Endodermal cell (in vitro differentiated cells): ENCODE measurements around the gene SORCS2. TPM values are rescaled to one million over a fixed set of nuclear protein-coding genes. Genes with fewer than 3 reads are reported as not detected.

Experiments used
- DNase-seq: peaks from one replicate; pipeline ENCODE4 v3.0.0-alpha.2; 2017
- H3K27ac ChIP-seq: 2 replicates; pipeline ENCODE4 v1.5.1; 2013; ENCODE audit warnings: mild to moderate bottlenecking, low read depth, low read length, moderate library complexity
- H3K27me3 ChIP-seq: 2 replicates; pipeline ENCODE4 v1.6.1; 2013; ENCODE audit warnings: mild to moderate bottlenecking, low read length, moderate library complexity; ENCODE audit not compliant: insufficient read depth, control insufficient read depth, poor library complexity, severe bottlenecking
- H3K36me3 ChIP-seq: 2 replicates; pipeline ENCODE4 v1.7.0; 2013; ENCODE audit warnings: mild to moderate bottlenecking, low read length, moderate library complexity; ENCODE audit not compliant: control insufficient read depth, insufficient read depth
- H3K4me1 ChIP-seq: one replicate; pipeline ENCODE4 v1.7.0; 2013; ENCODE audit warnings: low read length; ENCODE audit not compliant: control insufficient read depth, insufficient read depth
- H3K4me3 ChIP-seq: 2 replicates; pipeline ENCODE4 v1.5.1; 2013; ENCODE audit warnings: mild to moderate bottlenecking, low read length, moderate library complexity
- H3K9ac ChIP-seq: 2 replicates; pipeline ENCODE4 v1.6.1; 2013; ENCODE audit warnings: mild to moderate bottlenecking, low read length, moderate library complexity; ENCODE audit not compliant: poor library complexity, severe bottlenecking; ENCODE audit errors: extremely low read depth
- H3K9me3 ChIP-seq: 2 replicates; pipeline ENCODE4 v1.6.1; 2013; ENCODE audit warnings: mild to moderate bottlenecking, low read length, moderate library complexity; ENCODE audit not compliant: control insufficient read depth
- H3K27ac Mint-ChIP-seq: 2 replicates; pipeline ENCODE4 v1.8.0; 2020; ENCODE audit warnings: mixed read lengths
- H3K27me3 Mint-ChIP-seq: 2 replicates; pipeline ENCODE4 v1.8.0; 2021; ENCODE audit warnings: mild to moderate bottlenecking, mixed read lengths; ENCODE audit not compliant: insufficient read depth
- H3K36me3 Mint-ChIP-seq: 2 replicates; pipeline ENCODE4 v1.8.0; 2020; ENCODE audit warnings: low read depth, mixed read lengths
- H3K4me1 Mint-ChIP-seq: 2 replicates; pipeline ENCODE4 v1.8.0; 2020; ENCODE audit warnings: mixed read lengths
- H3K4me3 Mint-ChIP-seq: 2 replicates; pipeline ENCODE4 v1.8.0; 2020; ENCODE audit warnings: mild to moderate bottlenecking, moderate library complexity, mixed read lengths
- H3K9me3 Mint-ChIP-seq: 2 replicates; pipeline ENCODE4 v1.8.0; 2020; ENCODE audit warnings: mild to moderate bottlenecking, mixed read lengths
- WGBS, 2 experiments: methylation state at CpG; one replicate each; pipeline versions ENCODE4 v1.1.5 to v1.1.7; 2013; ENCODE audit warnings: missing lambda C conversion rate in 2 of 2, mixed read lengths in 1 of 2; ENCODE audit not compliant: insufficient coverage in 1 of 2, insufficient read length in 1 of 2; 5-methylcytosine and 5-hydroxymethylcytosine counted together
- total RNA-seq, 2 donors: library from RNA; stranded (reverse); fragmentation: NEBNext Ultra II Directional in 1 of 2; extraction: Animal tissue kit (Norgen Biotek cat#: 25700) in 1 of 2; gene quantifications; 2 replicates in 1 of 2; 3 replicates in 1 of 2; pipeline ENCODE4 v1.2.1, GENCODE V29; 2021
- TF ChIP-seq, protein P1 (sequence below): fragments of 200-600 bp; sonication (generic); conservative IDR thresholded peaks from 2 replicates; pipeline ENCODE4 v1.5.0; 2021; ENCODE audit warnings: antibody characterized with exemption, mild to moderate bottlenecking

SORCS2 gene
- total RNA-seq, 2 donors from 2014 or later, result 1.4 to 1.9 TPM

DNA sequence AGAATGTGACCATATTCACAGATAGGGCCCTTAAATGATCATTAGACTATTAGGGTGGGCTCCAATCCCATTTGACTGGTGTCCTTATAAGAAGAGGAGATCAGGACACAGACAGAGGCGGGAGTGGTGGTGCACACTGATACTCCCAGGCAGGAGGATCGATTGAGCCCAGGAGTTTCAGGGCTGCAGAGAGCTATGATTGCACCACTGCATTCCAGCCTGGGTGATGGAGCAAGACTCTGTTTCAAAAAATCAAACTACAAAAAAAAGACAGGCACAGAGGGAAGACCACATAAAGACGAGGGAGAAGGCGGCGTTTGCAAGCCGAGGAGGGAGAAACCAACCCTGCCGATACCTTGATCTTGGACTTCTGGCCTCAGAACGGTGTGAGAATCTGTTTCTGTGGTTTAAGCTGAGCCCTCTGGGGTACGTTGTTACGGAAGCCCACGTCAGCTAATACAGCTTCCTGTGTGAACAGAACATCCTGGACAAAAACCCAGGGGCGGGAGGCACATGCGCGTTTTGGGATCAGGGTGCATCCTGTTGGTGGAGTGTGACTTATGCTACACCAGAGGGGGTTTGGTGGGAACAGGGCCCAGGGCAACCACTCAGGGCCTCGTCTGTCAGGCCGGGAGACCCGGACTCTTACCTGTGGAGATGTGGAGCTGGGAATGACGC, 454.2 kb downstream of the SORCS2 start:
- TF ChIP-seq, protein P1, sequence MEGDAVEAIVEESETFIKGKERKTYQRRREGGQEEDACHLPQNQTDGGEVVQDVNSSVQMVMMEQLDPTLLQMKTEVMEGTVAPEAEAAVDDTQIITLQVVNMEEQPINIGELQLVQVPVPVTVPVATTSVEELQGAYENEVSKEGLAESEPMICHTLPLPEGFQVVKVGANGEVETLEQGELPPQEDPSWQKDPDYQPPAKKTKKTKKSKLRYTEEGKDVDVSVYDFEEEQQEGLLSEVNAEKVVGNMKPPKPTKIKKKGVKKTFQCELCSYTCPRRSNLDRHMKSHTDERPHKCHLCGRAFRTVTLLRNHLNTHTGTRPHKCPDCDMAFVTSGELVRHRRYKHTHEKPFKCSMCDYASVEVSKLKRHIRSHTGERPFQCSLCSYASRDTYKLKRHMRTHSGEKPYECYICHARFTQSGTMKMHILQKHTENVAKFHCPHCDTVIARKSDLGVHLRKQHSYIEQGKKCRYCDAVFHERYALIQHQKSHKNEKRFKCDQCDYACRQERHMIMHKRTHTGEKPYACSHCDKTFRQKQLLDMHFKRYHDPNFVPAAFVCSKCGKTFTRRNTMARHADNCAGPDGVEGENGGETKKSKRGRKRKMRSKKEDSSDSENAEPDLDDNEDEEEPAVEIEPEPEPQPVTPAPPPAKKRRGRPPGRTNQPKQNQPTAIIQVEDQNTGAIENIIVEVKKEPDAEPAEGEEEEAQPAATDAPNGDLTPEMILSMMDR, result no peak
- Mint-ChIP-seq H3K9me3 (peaks cover 9% of the 10 kb centered on the region), H3K36me3 (no peaks in the 10 kb centered on the region), H3K4me3 (no peak overlapping the region), H3K27ac (no peak overlapping the region), H3K4me1 (no peaks in the 10 kb centered on the region), H3K27me3 (peaks cover 1% of the 10 kb centered on the region)
- Histone ChIP-seq H3K27me3 (no peaks in the 10 kb centered on the region), H3K9me3 (peaks cover 5% of the 10 kb centered on the region), H3K9ac (no peak overlapping the region), H3K36me3 (no peaks in the 10 kb centered on the region), H3K4me3 (no peak overlapping the region), H3K27ac (no peak overlapping the region), H3K4me1 (no peaks in the 10 kb centered on the region)
- DNase-seq, result no peak
- WGBS, 2 experiments, result 93% methylated on average over 11 to 18 of the region's 18 CpGs

DNA sequence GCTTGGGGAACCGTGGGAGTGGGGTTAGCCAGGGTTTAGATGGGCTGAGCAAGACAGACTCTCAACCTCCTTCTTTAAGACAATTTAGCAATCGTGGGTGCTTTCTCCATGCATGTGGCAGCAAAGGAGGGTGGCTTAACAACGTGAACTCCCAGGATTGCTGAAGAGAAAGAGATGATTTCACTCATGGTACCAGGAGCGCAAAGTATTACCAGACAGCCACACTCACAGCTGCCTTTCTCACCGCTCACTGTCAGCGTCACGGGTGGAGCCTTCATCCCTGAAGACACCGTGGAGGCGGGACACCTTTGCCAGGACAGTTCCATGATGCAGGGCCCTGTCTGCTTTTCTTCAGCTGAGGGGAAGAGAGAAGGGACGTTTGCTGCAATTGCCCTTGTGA, 454.8 kb downstream of the SORCS2 start:
- Mint-ChIP-seq H3K27ac (no peak overlapping the region), H3K4me1 (no peaks in the 10 kb centered on the region), H3K9me3 (peaks cover 9% of the 10 kb centered on the region), H3K4me3 (no peak overlapping the region), H3K27me3 (peaks cover 1% of the 10 kb centered on the region), H3K36me3 (no peaks in the 10 kb centered on the region)
- Histone ChIP-seq H3K9me3 (peaks cover 5% of the 10 kb centered on the region), H3K27ac (no peak overlapping the region), H3K4me3 (no peak overlapping the region), H3K27me3 (no peaks in the 10 kb centered on the region), H3K4me1 (no peaks in the 10 kb centered on the region), H3K36me3 (no peaks in the 10 kb centered on the region), H3K9ac (no peak overlapping the region)
- no peak for DNase-seq
- TF ChIP-seq, protein P1, result no peak
- 87 to 94% methylated on average over 6 to 10 of the region's 10 CpGs for WGBS, 2 experiments

DNA sequence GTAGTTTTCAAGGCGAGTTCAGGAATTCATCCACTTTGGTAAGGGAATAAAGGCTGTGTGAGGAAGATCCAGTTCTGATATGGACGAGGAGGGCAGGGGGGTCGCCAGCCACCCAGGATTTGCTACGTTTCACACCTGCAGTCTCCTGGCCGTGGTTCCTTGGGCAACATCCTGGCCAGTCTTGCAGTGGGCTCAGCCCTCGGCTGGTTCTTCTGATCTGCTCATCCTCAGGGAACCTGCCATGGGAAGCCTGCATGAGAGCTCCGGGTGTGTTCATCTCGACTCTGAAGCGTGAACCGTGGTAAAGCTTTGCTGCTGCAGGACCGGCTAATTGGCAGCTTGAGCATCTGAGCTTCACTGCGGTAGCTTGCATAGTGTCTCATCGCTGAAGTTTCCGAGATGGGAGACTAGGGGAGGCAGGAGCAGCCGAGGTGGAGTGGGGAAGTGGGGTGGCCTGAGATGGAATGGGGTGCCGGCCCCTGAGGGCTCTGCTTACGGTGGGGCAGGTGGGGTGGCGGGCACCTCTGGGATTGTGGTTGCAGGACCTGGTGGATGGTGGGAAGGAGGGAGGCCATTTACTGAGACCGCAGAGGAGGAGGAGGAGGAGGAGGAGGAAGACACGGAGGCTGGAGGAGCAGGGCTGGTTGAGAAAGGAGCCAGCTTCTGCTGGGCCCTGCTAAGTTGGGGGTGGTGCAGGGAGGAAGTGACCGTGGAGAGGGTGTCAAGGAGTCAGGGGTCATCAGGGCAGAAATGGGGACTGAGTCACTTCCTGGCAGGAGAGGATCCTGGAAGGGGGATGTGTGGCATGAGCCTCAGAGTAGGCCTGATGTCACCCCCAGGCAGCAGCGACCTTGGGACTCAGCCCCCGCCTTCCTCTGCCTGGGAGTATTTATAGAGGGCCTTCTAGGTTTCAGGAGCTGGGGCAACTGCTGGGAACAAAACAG, 455.5 kb downstream of the SORCS2 start:
- H3K4me1 ChIP-seq, result no peaks in the 10 kb centered on the region

More for the DNA sequence above, 455.5 kb downstream of the SORCS2 start:
- H3K4me3 Mint-ChIP-seq, result no peak overlapping the region
- Histone ChIP-seq H3K36me3 (no peaks in the 10 kb centered on the region), H3K9ac (no peak overlapping the region), H3K4me3 (no peak overlapping the region), H3K27ac (no peak overlapping the region), H3K27me3 (no peaks in the 10 kb centered on the region), H3K9me3 (peaks cover 5% of the 10 kb centered on the region)
- peaks cover 9% of the 10 kb centered on the region for H3K9me3 Mint-ChIP-seq
- TF ChIP-seq, protein P1, result no peak
- peaks cover 1% of the 10 kb centered on the region for H3K27me3 Mint-ChIP-seq
- WGBS, 2 experiments, result 87 to 92% methylated on average over 15 to 23 of the region's 23 CpGs
- no peak overlapping the region for H3K27ac Mint-ChIP-seq
- DNase-seq, result no peak
- no peaks in the 10 kb centered on the region for H3K4me1 Mint-ChIP-seq
- H3K36me3 Mint-ChIP-seq, result no peaks in the 10 kb centered on the region
